PC-9 (cell line): Measurements from ENCODE around the gene TCF3.

Experiments used
- CTCF ChIP-seq: fragments of 200-600 bp; sonication (generic); conservative IDR thresholded peaks from 2 replicates; pipeline ENCODE4 v1.6.1; 2017; ENCODE audit warnings: mixed run types, antibody characterized with exemption, mild to moderate bottlenecking, moderate library complexity
- EZH2 ChIP-seq: fragments of 200-600 bp; sonication (generic); IDR thresholded peaks from 2 replicates; pipeline ENCODE4 v1.8.0; 2017; ENCODE audit warnings: antibody characterized with exemption, low read depth

DNA sequence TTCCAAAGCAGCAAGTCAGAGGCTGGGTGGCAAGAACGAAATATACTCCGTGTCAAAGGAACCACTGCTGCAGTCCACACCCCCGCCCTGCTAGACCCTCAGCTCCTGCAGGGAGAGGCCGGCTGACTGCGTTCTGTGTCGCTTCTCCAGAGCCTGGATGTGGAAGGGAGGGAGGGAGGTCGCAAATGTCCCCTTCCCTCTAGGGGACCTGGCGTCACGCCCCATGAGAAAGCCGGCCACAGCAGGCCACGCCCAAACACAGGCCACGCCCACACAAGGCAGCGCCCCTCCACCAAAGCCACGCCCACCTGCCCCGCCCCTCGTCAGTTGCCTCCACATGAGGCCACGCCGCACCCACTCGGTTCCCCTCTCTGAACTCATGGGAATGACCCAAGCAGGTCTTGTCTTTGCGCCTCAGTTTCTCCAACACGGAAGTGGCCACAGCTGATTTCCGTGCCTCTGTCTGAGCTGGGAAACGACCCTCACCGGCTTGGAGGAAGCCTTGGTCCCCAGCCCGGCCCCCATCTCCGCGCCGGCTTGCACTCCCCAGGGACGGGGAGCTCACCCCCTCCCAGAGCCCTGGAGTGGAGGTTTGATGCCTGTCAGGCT, 38.4 kb upstream of the TCF3 start:
- TF ChIP-seq EZH2 = no peak
- no peak for TF ChIP-seq CTCF
